HepG2 (cell line): ENCODE data around the gene TUBGCP6. TPM values are rescaled to one million over a fixed set of nuclear protein-coding genes. Genes with fewer than 3 reads are reported as not detected.

ENCODE experiments used
- ASH2L ChIP-seq: fragments of 300-600, 200-600 bp; sonication (generic); IDR thresholded peaks from 2 replicates; pipeline ENCODE4 v1.7.0; 2017; ENCODE audit warnings: low read depth, mild to moderate bottlenecking, moderate library complexity, mixed read lengths, low read length; ENCODE audit not compliant: insufficient read length
- ATF1 ChIP-seq: IDR thresholded peaks from 2 replicates; pipeline ENCODE4 v1.6.1; 2016; ENCODE audit warnings: mild to moderate bottlenecking, control low read depth
- CENPX ChIP-seq: sonication (generic); formaldehyde crosslinking; IDR thresholded peaks from 2 replicates; pipeline ENCODE4 v1.9.0; 2021; ENCODE audit warnings: mild to moderate bottlenecking, missing genetic modification reagents, moderate library complexity
- EED ChIP-seq: sonication (generic); formaldehyde crosslinking; IDR thresholded peaks from 2 replicates; pipeline ENCODE4 v1.5.0; 2020; ENCODE audit warnings: mild to moderate bottlenecking, missing genetic modification reagents
- EHMT2 ChIP-seq: fragments of 200-600 bp; sonication (generic); IDR thresholded peaks from 2 replicates; pipeline ENCODE4 v1.7.0; 2017; ENCODE audit warnings: antibody characterized with exemption, low read depth, low read length, borderline replicate concordance
- GTF3A ChIP-seq: sonication (generic); formaldehyde crosslinking; conservative IDR thresholded peaks from 2 replicates; pipeline ENCODE4 v1.4.0; 2020; ENCODE audit warnings: mild to moderate bottlenecking, missing genetic modification reagents
- HMGA1 ChIP-seq: sonication (generic); formaldehyde crosslinking; conservative IDR thresholded peaks from 2 replicates; pipeline ENCODE4 v1.4.0; 2020; ENCODE audit warnings: missing genetic modification reagents
- KMT2B ChIP-seq: IDR thresholded peaks from 2 replicates; pipeline ENCODE4 v1.6.1; 2016; ENCODE audit warnings: missing genetic modification reagents, missing compliant biosample characterization
- NR2F6 ChIP-seq, 2 experiments: IDR thresholded peaks; 2 replicates each; pipeline ENCODE4 v1.6.1; 2016; ENCODE audit warnings: antibody characterized with exemption in 1 of 2, mild to moderate bottlenecking in 1 of 2
- RAD21 ChIP-seq: fragments of 450-650 bp; formaldehyde crosslinking; IDR thresholded peaks from 2 replicates; pipeline ENCODE4 v1.5.0; 2020; ENCODE audit warnings: mild to moderate bottlenecking
- ZFP90 ChIP-seq: sonication (generic); formaldehyde crosslinking; IDR thresholded peaks from 2 replicates; pipeline ENCODE4 v1.8.0; 2022; ENCODE audit warnings: missing genetic modification reagents, mild to moderate bottlenecking, inconsistent platforms, borderline replicate concordance
- ZNF362 ChIP-seq: sonication (generic); formaldehyde crosslinking; IDR thresholded peaks from 2 replicates; pipeline ENCODE4 v1.4.0; 2020; ENCODE audit warnings: missing genetic modification reagents, mild to moderate bottlenecking, borderline replicate concordance
- ZNF407 ChIP-seq: sonication (generic); formaldehyde crosslinking; IDR thresholded peaks from one replicate; pipeline ENCODE4 v1.5.1; 2020; ENCODE audit warnings: mild to moderate bottlenecking, missing genetic modification reagents; ENCODE audit errors: not compliant biosample characterization
- ZNF430 ChIP-seq: sonication (generic); formaldehyde crosslinking; IDR thresholded peaks from 2 replicates; pipeline ENCODE4 v1.9.0; 2021; ENCODE audit warnings: mild to moderate bottlenecking, missing genetic modification reagents
- ZNF567 ChIP-seq: sonication (generic); formaldehyde crosslinking; IDR thresholded peaks from 2 replicates; pipeline ENCODE4 v1.8.1; 2023; ENCODE audit warnings: mild to moderate bottlenecking, missing genetic modification reagents, borderline replicate concordance
- ZNF724P ChIP-seq: sonication (generic); formaldehyde crosslinking; IDR thresholded peaks from 2 replicates; pipeline ENCODE4 v1.8.0; 2022; ENCODE audit warnings: missing genetic modification reagents, borderline replicate concordance
- ZSCAN21 ChIP-seq: sonication (generic); formaldehyde crosslinking; IDR thresholded peaks from 2 replicates; pipeline ENCODE4 v1.8.0; 2022; ENCODE audit warnings: mild to moderate bottlenecking, missing genetic modification reagents, moderate library complexity, borderline replicate concordance
- polyA plus RNA-seq, 8 experiments: library from polyadenylated mRNA; depleted of rRNA in 3 of 8; stranded (reverse) in 7 of 8; unstranded in 1 of 8; fragments of >200 nt; fragmentation: Illumina TruSeq in 4 of 8; extraction: Trizol in 4 of 8; gene quantifications; 2 replicates each; pipeline versions ENCODE4 v1.2.1 to v1.2.3, GENCODE V29; 2011 to 2016; ENCODE audit warnings: low read depth in 4 of 8, missing spikeins in 1 of 8, mixed read lengths in 1 of 8; ENCODE audit not compliant: insufficient read depth in 1 of 8
- total RNA-seq, 5 experiments: library from RNA; depleted of rRNA; stranded (reverse); fragments of >200 nt; fragmentation: Illumina TruSeq; extraction: Trizol; gene quantifications; 2 replicates each; pipeline ENCODE4 v1.2.3, GENCODE V29; 2016; ENCODE audit warnings: low read depth in 1 of 5
- TF ChIP-seq, protein P1 (sequence below): sonication (generic); formaldehyde crosslinking; conservative IDR thresholded peaks from 2 replicates; pipeline ENCODE4 v1.4.0; 2020; ENCODE audit warnings: missing genetic modification reagents

Gene TUBGCP6
- total and polyA plus RNA-seq, 2 of the 13 experiments (the other 11 are each of a cell fraction or from before 2014, with no cell fraction given): 14.6 to 15.7 TPM

DNA sequence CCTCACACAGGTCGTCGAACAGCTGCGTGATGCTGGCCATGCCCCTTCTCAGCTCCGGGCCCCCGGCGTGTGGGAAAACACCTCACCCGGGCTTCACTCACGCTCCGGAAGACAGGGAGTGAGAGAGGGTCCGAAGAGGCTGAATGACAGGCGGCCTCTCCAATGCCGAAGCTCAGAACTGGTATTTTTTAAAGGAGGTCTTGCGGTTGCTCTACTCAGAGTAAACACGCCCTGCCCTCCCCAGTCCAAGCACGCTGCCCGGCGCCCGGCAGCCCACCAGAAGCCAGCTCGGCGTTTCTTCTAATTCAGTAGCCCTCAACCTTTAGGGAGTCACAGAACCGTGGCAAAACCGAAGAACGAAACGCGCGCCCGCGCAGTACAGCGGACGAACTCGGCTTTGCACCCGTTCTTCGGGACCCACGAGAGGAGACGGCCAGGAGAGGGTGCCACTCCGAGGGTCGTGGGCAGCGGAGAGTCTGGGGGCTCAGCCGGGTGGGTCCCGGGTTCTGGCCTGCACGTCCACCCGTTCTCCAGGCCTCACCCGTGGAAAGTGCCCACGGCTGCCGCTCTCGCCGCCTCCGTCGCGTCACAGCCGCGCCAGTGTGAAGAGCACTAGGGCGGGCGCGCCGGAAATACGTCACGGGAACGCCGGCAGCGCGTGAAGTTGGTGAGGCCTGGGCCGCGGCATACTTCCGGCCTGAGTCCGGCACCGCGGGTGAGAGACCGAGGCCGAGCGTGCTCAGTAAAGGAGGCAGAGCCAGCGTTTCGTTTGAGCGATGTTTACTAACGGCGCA, at the start of gene TUBGCP6 (continued):
- TF ChIP-seq ZNF407 (CRISPR knock-in tag) (peak; percentile 75), NR2F6 (IDR thresholded peaks at IDR 0.05) (no peak), NR2F6 (CRISPR knock-in tag; IDR thresholded peaks at IDR 0.05) (peak; percentile 19; the same call in 1 of the 2 replicates), EED (CRISPR knock-in tag) (peak; percentile 44; the same call in 1 of the 2 replicates), HMGA1 (CRISPR knock-in tag) (no peak), ZNF724P (CRISPR knock-in tag) (no peak; the same call in 1 of the 2 replicates), ZFP90 (CRISPR knock-in tag) (peak; percentile 62; the same call in 1 of the 2 replicates), KMT2B (CRISPR knock-in tag) (peak; percentile 92), ATF1 (CRISPR knock-in tag) (peak; percentile 99), GTF3A (peak; percentile 83; the same call in 1 of the 2 replicates), ZNF567 (CRISPR knock-in tag) (peak; percentile 92; the same call in 1 of the 2 replicates), ZNF430 (no peak), ZSCAN21 (CRISPR knock-in tag) (peak; percentile 88), ASH2L (peak; percentile 95), RAD21 (CRISPR knock-in tag) (peak; percentile 39; the same call in 1 of the 2 replicates), CENPX (no peak), ZNF362 (CRISPR knock-in tag) (no peak; the same call in 1 of the 2 replicates), EHMT2 (no peak)
- TF ChIP-seq, protein P1, sequence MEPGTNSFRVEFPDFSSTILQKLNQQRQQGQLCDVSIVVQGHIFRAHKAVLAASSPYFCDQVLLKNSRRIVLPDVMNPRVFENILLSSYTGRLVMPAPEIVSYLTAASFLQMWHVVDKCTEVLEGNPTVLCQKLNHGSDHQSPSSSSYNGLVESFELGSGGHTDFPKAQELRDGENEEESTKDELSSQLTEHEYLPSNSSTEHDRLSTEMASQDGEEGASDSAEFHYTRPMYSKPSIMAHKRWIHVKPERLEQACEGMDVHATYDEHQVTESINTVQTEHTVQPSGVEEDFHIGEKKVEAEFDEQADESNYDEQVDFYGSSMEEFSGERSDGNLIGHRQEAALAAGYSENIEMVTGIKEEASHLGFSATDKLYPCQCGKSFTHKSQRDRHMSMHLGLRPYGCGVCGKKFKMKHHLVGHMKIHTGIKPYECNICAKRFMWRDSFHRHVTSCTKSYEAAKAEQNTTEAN (CRISPR knock-in tag): peak; percentile 25; the same call in 1 of the 2 replicates
